ENCODE results near the gene SBK3. TPM values are rescaled to one million over a fixed set of nuclear protein-coding genes. Genes with fewer than 3 reads are reported as not detected.
"Not testable (repeated sequence)": the region's sequence is repeated elsewhere in the genome, so short reads cannot be mapped to it uniquely, and the experiment has no call there.

The SBK3 gene
- polyA plus RNA-seq, 1 of the 3 experiments (the other 2 are of a cell fraction): 0.03 TPM

DNA sequence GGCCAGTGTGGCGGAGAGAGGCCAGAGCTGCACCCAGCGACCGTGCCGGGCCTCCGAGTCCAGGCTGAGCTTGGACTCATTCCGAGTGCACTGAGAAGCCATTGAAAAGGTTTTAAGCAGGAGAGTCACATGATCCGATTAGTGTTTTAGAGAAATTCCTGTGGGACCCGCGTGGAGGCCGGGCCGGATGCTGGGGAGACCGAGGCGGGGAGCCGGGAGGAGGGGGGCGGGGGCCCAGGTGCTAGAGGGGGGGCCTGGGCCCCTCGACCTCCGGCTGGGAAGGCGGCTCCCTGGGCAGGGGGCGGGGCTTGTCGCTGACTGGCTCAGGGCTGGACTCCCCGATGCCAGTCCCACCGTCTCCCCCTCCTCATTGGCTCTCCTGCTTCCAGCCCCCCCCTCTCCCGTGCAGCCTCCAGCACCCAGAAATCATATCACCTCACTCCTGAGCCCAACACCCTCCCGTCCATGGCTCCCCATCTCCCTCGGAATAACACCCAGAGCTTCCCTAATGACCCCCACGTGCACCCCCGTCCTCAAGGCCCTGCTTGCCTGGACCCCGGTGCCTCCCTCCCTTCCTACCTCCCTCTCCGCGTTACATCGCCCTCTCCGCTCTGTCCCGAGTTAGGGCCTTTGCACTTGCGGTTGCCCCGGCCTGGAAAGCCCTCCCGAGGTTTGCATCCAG lies 40.5 kb upstream of the SBK3 start (continued):
- TF ChIP-seq, protein P1, sequence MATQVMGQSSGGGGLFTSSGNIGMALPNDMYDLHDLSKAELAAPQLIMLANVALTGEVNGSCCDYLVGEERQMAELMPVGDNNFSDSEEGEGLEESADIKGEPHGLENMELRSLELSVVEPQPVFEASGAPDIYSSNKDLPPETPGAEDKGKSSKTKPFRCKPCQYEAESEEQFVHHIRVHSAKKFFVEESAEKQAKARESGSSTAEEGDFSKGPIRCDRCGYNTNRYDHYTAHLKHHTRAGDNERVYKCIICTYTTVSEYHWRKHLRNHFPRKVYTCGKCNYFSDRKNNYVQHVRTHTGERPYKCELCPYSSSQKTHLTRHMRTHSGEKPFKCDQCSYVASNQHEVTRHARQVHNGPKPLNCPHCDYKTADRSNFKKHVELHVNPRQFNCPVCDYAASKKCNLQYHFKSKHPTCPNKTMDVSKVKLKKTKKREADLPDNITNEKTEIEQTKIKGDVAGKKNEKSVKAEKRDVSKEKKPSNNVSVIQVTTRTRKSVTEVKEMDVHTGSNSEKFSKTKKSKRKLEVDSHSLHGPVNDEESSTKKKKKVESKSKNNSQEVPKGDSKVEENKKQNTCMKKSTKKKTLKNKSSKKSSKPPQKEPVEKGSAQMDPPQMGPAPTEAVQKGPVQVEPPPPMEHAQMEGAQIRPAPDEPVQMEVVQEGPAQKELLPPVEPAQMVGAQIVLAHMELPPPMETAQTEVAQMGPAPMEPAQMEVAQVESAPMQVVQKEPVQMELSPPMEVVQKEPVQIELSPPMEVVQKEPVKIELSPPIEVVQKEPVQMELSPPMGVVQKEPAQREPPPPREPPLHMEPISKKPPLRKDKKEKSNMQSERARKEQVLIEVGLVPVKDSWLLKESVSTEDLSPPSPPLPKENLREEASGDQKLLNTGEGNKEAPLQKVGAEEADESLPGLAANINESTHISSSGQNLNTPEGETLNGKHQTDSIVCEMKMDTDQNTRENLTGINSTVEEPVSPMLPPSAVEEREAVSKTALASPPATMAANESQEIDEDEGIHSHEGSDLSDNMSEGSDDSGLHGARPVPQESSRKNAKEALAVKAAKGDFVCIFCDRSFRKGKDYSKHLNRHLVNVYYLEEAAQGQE (IDR thresholded peaks at IDR 0.05; ENCODE audit: low read depth, low read length): no peak
- TF ChIP-seq MXI1 (IDR thresholded peaks at IDR 0.05; ENCODE audit: low read depth, low read length): no peak
- no peak for TF ChIP-seq SIN3A (IDR thresholded peaks at IDR 0.05; ENCODE audit: borderline replicate concordance, low read depth, low read length)
- TF ChIP-seq RXRA (IDR thresholded peaks at IDR 0.05; ENCODE audit: borderline replicate concordance, low read depth): no peak
- TF ChIP-seq, protein P2, sequence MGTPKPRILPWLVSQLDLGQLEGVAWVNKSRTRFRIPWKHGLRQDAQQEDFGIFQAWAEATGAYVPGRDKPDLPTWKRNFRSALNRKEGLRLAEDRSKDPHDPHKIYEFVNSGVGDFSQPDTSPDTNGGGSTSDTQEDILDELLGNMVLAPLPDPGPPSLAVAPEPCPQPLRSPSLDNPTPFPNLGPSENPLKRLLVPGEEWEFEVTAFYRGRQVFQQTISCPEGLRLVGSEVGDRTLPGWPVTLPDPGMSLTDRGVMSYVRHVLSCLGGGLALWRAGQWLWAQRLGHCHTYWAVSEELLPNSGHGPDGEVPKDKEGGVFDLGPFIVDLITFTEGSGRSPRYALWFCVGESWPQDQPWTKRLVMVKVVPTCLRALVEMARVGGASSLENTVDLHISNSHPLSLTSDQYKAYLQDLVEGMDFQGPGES (IDR thresholded peaks at IDR 0.05; ENCODE audit: low read depth, low read length): no peak

DNA sequence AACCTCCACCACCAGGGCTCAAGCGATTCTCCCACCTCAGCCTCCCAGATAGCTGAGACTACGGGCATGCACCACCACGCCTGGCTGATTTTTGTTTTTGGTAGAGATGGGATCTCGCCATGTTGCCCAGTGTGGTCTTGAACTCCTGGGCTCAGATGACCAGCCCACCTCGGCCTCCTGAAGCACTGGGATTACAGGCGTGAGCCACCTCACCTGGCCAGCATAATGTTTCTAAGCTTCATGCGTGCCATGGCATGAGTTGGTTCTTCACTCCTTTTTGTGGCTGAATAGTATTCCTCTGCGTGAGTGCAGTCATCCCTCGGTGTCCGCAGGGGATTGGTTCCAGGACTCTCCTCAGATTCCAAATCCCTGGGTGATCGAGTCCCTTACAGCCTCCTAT lies 39.5 kb upstream of the SBK3 start:
- no peak overlapping the region; the same call in 1 of the 2 replicates for H2AFZ ChIP-seq (ENCODE audit: low read depth)
- no peaks in the 10 kb centered on the region for H4K20me1 ChIP-seq (ENCODE audit: insufficient read depth)
- 90% methylated on average over 11 of the region's 11 CpGs for WGBS (ENCODE audit: low lambda C conversion rate)
- no peaks in the 10 kb centered on the region for H3K9me2 ChIP-seq
- CTCF ChIA-PET: interaction anchor here (0.7 to 1.0 kb wide), 2 partner anchors 68 to 1829 kb away, joined by 3 to 4 read pairs; no protein-coding TSS in a partner anchor
- no peaks in the 10 kb centered on the region for H3K36me3 ChIP-seq (replicated peaks in 1 of 2; ENCODE audit: control insufficient read depth in 1 of 2, insufficient read depth in 2 of 2, low read length in 1 of 2)
- peaks cover 8% of the 10 kb centered on the region for H3K79me2 ChIP-seq (ENCODE audit: insufficient read depth)
- peaks cover 19% of the 10 kb centered on the region for H3F3A ChIP-seq (replicated peaks; ENCODE audit: insufficient read depth)
- peak overlapping the region; percentile 53 to 89; a peak in 1 of 4 replicates for H3K27ac ChIP-seq (ENCODE audit: low read depth in 2 of 2, low read length in 1 of 2)
- DNase-seq: no peak
- no peaks in the 10 kb centered on the region for H3K9me3 ChIP-seq
- peaks cover 15 to 22% of the 10 kb centered on the region in 2 experiments; a peak in 2 of 4 replicates for H3K4me1 ChIP-seq (ENCODE audit: control insufficient read depth in 1 of 2, insufficient read depth in 2 of 2, low read depth in 1 of 2, low read length in 1 of 2)
- no peak overlapping the region for H3K9ac ChIP-seq
- no peak overlapping the region for H3K4me3 ChIP-seq (ENCODE audit: low read depth in 2 of 2, low read length in 1 of 2)
- POLR2A ChIA-PET: interaction anchor here (1.0 to 4.1 kb wide), 2 partner anchors 14 to 20 kb away, joined by 3 to 32 read pairs; partner anchors contain the start of gene FIZ1
- no peaks in the 10 kb centered on the region for H3K27me3 ChIP-seq (ENCODE audit: insufficient read depth)
- TF ChIP-seq, protein P1 (IDR thresholded peaks at IDR 0.05; ENCODE audit: low read depth, low read length): no peak
- TF ChIP-seq SIN3A (IDR thresholded peaks at IDR 0.05; ENCODE audit: borderline replicate concordance, low read depth, low read length): no peak
- no peak overlapping the region for H3K4me2 ChIP-seq

DNA sequence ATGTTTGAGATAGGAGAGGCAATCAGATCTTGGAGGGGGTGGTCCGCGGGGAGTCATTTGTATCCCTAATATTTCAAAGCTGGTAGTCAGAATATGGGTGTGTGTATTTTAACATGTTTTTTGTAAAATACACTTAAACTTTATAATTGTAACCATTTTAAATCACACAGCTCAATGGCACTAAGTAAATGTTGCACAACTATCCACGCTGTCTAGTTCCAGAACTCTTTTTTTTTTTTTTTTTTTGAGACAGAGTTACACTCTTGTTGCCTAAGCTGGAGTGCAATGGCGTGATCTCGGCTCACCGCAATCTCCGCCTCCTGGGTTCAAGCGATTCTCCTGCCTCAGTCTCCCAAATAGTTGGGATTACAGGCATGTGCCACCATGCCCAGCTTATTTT lies 38.6 kb upstream of the SBK3 start:
- not testable (repeated sequence) for H3K9ac ChIP-seq; H3K9me2 ChIP-seq; H2AFZ ChIP-seq (ENCODE audit: low read depth); H3K36me3 ChIP-seq (replicated peaks in 1 of 2; ENCODE audit: control insufficient read depth in 1 of 2, insufficient read depth in 2 of 2, low read length in 1 of 2); H4K20me1 ChIP-seq (ENCODE audit: insufficient read depth); H3K27me3 ChIP-seq (ENCODE audit: insufficient read depth); H3K4me2 ChIP-seq; DNase-seq; H3K4me3 ChIP-seq (ENCODE audit: low read depth in 2 of 2, low read length in 1 of 2); H3K27ac ChIP-seq (ENCODE audit: low read depth in 2 of 2, low read length in 1 of 2); H3K9me3 ChIP-seq
- 88% methylated on average over 8 of the region's 8 CpGs for WGBS (ENCODE audit: low lambda C conversion rate)
- Histone ChIP-seq H3F3A (replicated peaks; ENCODE audit: insufficient read depth) (peaks cover 19% of the 10 kb centered on the region), H3K79me2 (ENCODE audit: insufficient read depth) (peaks cover 15% of the 10 kb centered on the region), H3K4me1 (ENCODE audit: control insufficient read depth in 1 of 2, insufficient read depth in 2 of 2, low read depth in 1 of 2, low read length in 1 of 2) (peaks cover 15 to 25% of the 10 kb centered on the region in 2 experiments; a peak in 2 of 4 replicates)
- ChIA-PET CTCF (interaction anchor here (0.9 to 1.3 kb wide), 3 partner anchors 10 to 67 kb away, joined by 3 to 4 read pairs (median 3); partner anchors contain the start of gene ZNF865), POLR2A (interaction anchor here (0.6 kb wide), 1 partner anchor 53 kb away, joined by 3 read pairs; no protein-coding TSS in a partner anchor)

DNA sequence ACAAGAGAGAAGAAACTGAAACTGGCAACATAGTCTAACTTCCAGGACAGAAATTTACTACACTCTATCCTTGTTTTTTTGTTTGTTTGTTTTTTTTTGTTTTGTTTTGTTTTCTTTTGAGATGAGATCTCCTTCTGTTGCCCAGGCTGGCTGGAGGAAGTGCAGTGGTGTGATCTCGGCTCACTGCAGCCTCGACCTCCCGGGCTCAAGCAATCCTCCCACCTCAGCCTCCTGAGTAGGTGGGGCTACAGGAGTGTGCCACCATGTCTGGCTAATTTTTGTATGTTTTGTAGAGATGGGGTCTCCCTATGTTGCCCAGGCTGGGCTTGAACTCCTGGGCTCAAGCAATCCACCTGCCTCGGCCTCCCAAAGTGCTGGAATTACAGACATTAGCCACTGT lies 36.9 kb upstream of the SBK3 start:
- POLR2A ChIA-PET; H2AFZ ChIP-seq (ENCODE audit: low read depth): not testable (repeated sequence)
- 88% methylated on average over 4 of the region's 4 CpGs for WGBS (ENCODE audit: low lambda C conversion rate)

More for the DNA sequence above, 36.9 kb upstream of the SBK3 start:
- H4K20me1 ChIP-seq (ENCODE audit: insufficient read depth); H3K9me3 ChIP-seq; H3K4me2 ChIP-seq; H3K9ac ChIP-seq; H3K4me3 ChIP-seq (ENCODE audit: low read depth in 2 of 2, low read length in 1 of 2); H3K36me3 ChIP-seq (replicated peaks in 1 of 2; ENCODE audit: control insufficient read depth in 1 of 2, insufficient read depth in 2 of 2, low read length in 1 of 2); H3K9me2 ChIP-seq; DNase-seq; H3K27me3 ChIP-seq (ENCODE audit: insufficient read depth); H3K27ac ChIP-seq (ENCODE audit: low read depth in 2 of 2, low read length in 1 of 2): not testable (repeated sequence)
- peaks cover 15 to 25% of the 10 kb centered on the region in 2 experiments; a peak in 2 of 4 replicates for H3K4me1 ChIP-seq (ENCODE audit: control insufficient read depth in 1 of 2, insufficient read depth in 2 of 2, low read depth in 1 of 2, low read length in 1 of 2)
- CTCF ChIA-PET: interaction anchor here (1.0 to 1.1 kb wide), 2 partner anchors 50 to 90 kb away, joined by 3 to 4 read pairs; no protein-coding TSS in a partner anchor
- H3F3A ChIP-seq (replicated peaks; ENCODE audit: insufficient read depth): peaks cover 16% of the 10 kb centered on the region
- peaks cover 20% of the 10 kb centered on the region for H3K79me2 ChIP-seq (ENCODE audit: insufficient read depth)
